SU-DHL-6 (cell line): Measurements from ENCODE around the gene MICAL1.

Source experiments
- H2AFZ ChIP-seq: fragments of 200-600 bp; sonication (generic); 2 replicates; pipeline ENCODE4 v1.6.1; 2014; ENCODE audit warnings: low read depth, mild to moderate bottlenecking, moderate library complexity, mixed read lengths, antibody characterized with exemption, low read length; ENCODE audit not compliant: severe bottlenecking
- H3F3A ChIP-seq: fragments of 200-600 bp; shearing (Covaris generic); 2 replicates; pipeline ENCODE4 v1.6.0; 2016; ENCODE audit warnings: antibody characterized with exemption, mild to moderate bottlenecking; ENCODE audit not compliant: insufficient read depth
- H3K27ac ChIP-seq: fragments of 200-600 bp; sonication (generic); 2 replicates; pipeline ENCODE4 v1.5.1; 2016; ENCODE audit warnings: low read depth, mild to moderate bottlenecking, low read length, moderate library complexity, mixed read lengths
- H3K27me3 ChIP-seq: fragments of 200-600 bp; sonication (generic), shearing (Covaris generic); 2 replicates; pipeline ENCODE4 v1.6.0; 2014; ENCODE audit warnings: mild to moderate bottlenecking, low read length
- H3K36me3 ChIP-seq: fragments of 200-600 bp; sonication (generic); 2 replicates; pipeline ENCODE4 v1.6.1; 2014; ENCODE audit warnings: mild to moderate bottlenecking, low read length, mixed read lengths
- H3K4me2 ChIP-seq: fragments of 300-600, 200-600 bp; shearing (Covaris generic), sonication (generic); 2 replicates; pipeline ENCODE4 v1.6.0; 2014; ENCODE audit warnings: low read length, low read depth, mild to moderate bottlenecking; ENCODE audit not compliant: poor library complexity, severe bottlenecking
- H3K4me3 ChIP-seq: fragments of 200-600 bp; sonication (generic); 2 replicates; pipeline ENCODE4 v1.5.1; 2014; ENCODE audit warnings: antibody characterized with exemption, low read length, mild to moderate bottlenecking, mixed read lengths; ENCODE audit not compliant: insufficient read depth, poor library complexity, severe bottlenecking
- H3K79me2 ChIP-seq: fragments of 200-600 bp; sonication (generic); 2 replicates; pipeline ENCODE4 v1.6.1; 2014; ENCODE audit warnings: mild to moderate bottlenecking, low read length, moderate library complexity; ENCODE audit not compliant: insufficient read depth
- H3K9ac ChIP-seq: fragments of 200-600 bp; sonication (generic); 2 replicates; pipeline ENCODE4 v1.7.0; 2014; ENCODE audit warnings: mild to moderate bottlenecking, low read length
- H3K9me2 ChIP-seq: fragments of 200-600 bp; sonication (generic); replicated peaks from 2 replicates; pipeline ENCODE4 v1.6.1; 2014; ENCODE audit warnings: low read length; ENCODE audit not compliant: insufficient read depth
- H3K9me3 ChIP-seq: fragments of 200-600 bp; sonication (generic); 2 replicates; pipeline ENCODE4 v1.6.1; 2014; ENCODE audit warnings: low read length, mixed read lengths; ENCODE audit not compliant: insufficient read depth
- H4K20me1 ChIP-seq: fragments of 200-600 bp; sonication (generic); 2 replicates; pipeline ENCODE4 v1.6.1; 2014; ENCODE audit warnings: low read depth, mild to moderate bottlenecking, antibody characterized with exemption, low read length, moderate library complexity, mixed read lengths
- CTCF ChIP-seq: fragments of 200-600 bp; sonication (generic); IDR thresholded peaks from one replicate; pipeline ENCODE4 v1.5.1; 2017; ENCODE audit warnings: antibody characterized with exemption, mild to moderate bottlenecking, low read length, moderate library complexity; ENCODE audit not compliant: insufficient read depth, poor library complexity, severe bottlenecking
- EZH2phosphoT487 ChIP-seq: fragments of 200-600 bp; sonication (generic), shearing (Covaris generic); conservative IDR thresholded peaks from 2 replicates; pipeline ENCODE4 v1.6.1; 2018; ENCODE audit warnings: mild to moderate bottlenecking, antibody characterized with exemption, low read length, moderate library complexity, mixed read lengths

Gene MICAL1

DNA sequence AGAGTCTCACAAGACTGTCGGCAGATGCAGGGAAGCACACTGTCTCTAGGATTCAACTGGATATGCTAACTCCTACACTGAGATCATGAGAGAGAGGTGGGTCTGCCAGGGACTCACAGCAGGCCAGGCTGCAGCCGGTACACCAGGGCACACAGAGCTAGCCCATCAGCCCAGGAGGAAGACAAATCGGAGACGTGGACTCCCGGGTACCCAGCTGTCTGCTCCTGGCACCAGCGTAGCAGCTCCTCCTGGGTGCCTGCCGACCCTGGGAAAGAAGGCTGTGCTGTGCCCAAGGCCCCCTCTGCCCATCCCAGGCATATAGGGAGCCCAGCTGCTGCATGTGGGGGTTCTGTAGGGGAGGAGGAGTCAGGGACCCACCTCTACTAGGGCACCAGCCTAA is 7.0 kb downstream of the MICAL1 start:
- TF ChIP-seq CTCF = no peak
- no peak for TF ChIP-seq EZH2phosphoT487
- Histone ChIP-seq H3K36me3 (no peaks in the 10 kb centered on the region; the same call in 1 of the 2 replicates), H2AFZ (no peak overlapping the region), H3K79me2 (no peaks in the 10 kb centered on the region), H3K4me3 (no peak overlapping the region), H3K4me2 (no peak overlapping the region), H4K20me1 (no peaks in the 10 kb centered on the region), H3F3A (no peaks in the 10 kb centered on the region), H3K27me3 (no peaks in the 10 kb centered on the region), H3K27ac (no peak overlapping the region), H3K9me2 (no peaks in the 10 kb centered on the region), H3K9me3 (no peaks in the 10 kb centered on the region), H3K9ac (no peak overlapping the region)

DNA sequence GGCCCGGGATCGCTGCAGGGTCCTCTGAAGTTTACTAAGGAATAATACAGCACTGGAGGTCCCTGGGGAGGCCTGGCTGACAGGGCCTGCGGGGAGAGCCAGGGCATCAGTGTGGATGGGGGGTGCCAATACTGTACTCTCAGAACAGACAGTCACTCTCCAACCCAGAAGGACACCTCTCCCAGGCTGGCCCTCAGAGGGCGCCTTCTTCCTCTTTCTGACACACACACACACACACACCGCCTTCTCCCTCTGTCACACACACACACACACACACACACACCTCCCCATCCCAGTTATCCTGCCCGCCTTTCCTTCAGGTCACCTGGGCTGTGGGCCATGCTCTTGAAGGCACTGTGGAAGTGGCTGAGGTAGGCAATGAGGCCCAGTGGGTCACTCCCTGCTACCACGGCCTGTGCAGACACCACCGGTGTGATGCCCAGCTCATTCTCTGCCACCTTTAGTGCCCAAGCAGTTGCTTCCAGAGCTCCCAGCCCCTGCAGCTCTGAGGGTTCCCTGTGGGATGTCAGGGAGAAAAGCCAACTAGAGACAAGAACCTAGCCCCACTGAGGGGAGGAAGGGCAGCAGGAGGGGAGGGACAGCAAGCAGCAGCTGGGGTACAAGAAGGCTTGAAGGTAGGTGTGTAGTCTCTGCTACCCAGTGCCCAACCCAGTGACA is 7.6 kb downstream of the MICAL1 start:
- H3K4me2 ChIP-seq = no peak overlapping the region
- no peak overlapping the region for H3K9ac ChIP-seq
- H3K9me3 ChIP-seq = no peaks in the 10 kb centered on the region
- H4K20me1 ChIP-seq = no peaks in the 10 kb centered on the region
- no peak overlapping the region for H2AFZ ChIP-seq
- no peak overlapping the region for H3K4me3 ChIP-seq
- no peak overlapping the region for H3K27ac ChIP-seq
- no peaks in the 10 kb centered on the region for H3K9me2 ChIP-seq
- H3K36me3 ChIP-seq = no peaks in the 10 kb centered on the region; the same call in 1 of the 2 replicates
- H3K27me3 ChIP-seq = no peaks in the 10 kb centered on the region
- no peaks in the 10 kb centered on the region for H3F3A ChIP-seq
- TF ChIP-seq CTCF (no peak), EZH2phosphoT487 (no peak)
- H3K79me2 ChIP-seq = no peaks in the 10 kb centered on the region

- no peaks in the 10 kb centered on the region for H3K27me3 ChIP-seq
- H3K4me3 ChIP-seq = no peak overlapping the region
- H3K9ac ChIP-seq = no peak overlapping the region
- H3K4me2 ChIP-seq = no peak overlapping the region
- no peak overlapping the region for H2AFZ ChIP-seq
- no peaks in the 10 kb centered on the region for H3K9me2 ChIP-seq
- H3K27ac ChIP-seq = no peak overlapping the region
- no peaks in the 10 kb centered on the region; the same call in 1 of the 2 replicates for H3K36me3 ChIP-seq
- no peaks in the 10 kb centered on the region for H4K20me1 ChIP-seq
- H3F3A ChIP-seq = no peaks in the 10 kb centered on the region
- no peaks in the 10 kb centered on the region for H3K79me2 ChIP-seq
- TF ChIP-seq CTCF (no peak), EZH2phosphoT487 (no peak)
- H3K9me3 ChIP-seq = no peaks in the 10 kb centered on the region
Observed at GRCh38 chr6:109447087-109447486, 8.5 kb downstream of the MICAL1 start.
